ENCODE measurements around the gene PPL.

The PPL gene

GRCh38 chr16:4839942-4840341, 97.0 kb downstream of the PPL start:
- in situ Hi-C loops (cut with MboI; ENCODE audit: low sequenced_read_pairs): no loop called here

GRCh38 chr16:4837733-4838501, 99.0 kb downstream of the PPL start:
- in situ Hi-C loops (cut with MboI; ENCODE audit: low sequenced_read_pairs): no loop called here

GRCh38 chr16:4836727-4837126, 100.2 kb downstream of the PPL start:
- in situ Hi-C loops (cut with MboI; ENCODE audit: low sequenced_read_pairs): no loop called here

- in situ Hi-C loops (cut with MboI; ENCODE audit: low sequenced_read_pairs): no loop called here
Observed at GRCh38 chr16:4833584-4833983, 103.4 kb downstream of the PPL start.

- in situ Hi-C loops (cut with MboI; ENCODE audit: low sequenced_read_pairs): no loop called here
Observed at GRCh38 chr16:4832698-4833343, 104.1 kb downstream of the PPL start.
